GM19238 (cell line): ENCODE measurements around the gene SIN3A.
"Not testable (repeated sequence)": the region's sequence is repeated elsewhere in the genome, so short reads cannot be mapped to it uniquely, and the experiment has no call there.

Source experiments
- DNase-seq: peaks from one replicate; pipeline ENCODE4 v3.0.0; 2011; ENCODE audit warnings: low spot score; ENCODE audit not compliant: insufficient read length

The SIN3A gene

DNA sequence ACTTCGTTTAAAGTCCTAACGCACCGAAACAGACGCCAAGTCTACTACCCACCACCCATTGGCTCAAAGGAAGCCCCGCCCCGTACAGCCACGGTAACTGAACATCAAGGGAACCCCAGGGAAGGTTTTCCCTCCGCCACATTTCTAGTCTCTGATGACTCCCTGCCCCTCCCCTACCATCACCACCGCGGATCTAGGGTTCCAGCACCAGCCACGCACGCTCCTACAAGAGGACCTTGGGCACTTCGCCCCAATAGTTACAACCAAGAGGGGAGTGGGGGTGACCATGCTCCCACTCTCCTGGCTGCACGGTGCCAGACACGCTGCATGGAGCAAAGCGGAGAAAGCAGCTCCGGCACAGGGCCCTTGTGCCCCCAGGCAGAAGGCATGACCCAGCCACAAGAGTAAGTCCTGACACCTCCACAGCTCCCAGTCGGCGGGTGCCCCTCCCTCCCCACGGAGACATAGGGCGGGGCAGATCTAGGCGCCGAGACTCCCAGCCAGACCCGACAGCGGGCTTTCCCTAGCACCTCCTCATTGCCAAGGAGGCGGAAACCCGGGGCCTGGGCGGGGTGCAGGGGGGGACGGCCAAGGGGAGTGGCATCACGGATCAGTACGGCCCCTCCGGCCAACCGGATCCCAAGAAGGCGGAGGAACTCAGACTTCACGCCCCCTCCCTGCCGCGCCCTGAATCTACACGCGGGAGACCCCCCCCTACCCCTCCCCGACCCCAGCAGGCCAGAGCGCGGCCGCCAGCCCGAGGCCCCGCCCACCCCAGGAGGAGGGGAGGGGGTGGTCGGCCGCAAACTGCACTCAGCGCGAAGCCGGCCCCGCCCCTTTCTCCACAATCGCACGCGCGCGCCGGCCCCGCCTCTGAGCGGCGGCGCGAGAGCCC lies 936 bp downstream of the SIN3A start:
- DNase-seq, result peak; percentile 60

DNA sequence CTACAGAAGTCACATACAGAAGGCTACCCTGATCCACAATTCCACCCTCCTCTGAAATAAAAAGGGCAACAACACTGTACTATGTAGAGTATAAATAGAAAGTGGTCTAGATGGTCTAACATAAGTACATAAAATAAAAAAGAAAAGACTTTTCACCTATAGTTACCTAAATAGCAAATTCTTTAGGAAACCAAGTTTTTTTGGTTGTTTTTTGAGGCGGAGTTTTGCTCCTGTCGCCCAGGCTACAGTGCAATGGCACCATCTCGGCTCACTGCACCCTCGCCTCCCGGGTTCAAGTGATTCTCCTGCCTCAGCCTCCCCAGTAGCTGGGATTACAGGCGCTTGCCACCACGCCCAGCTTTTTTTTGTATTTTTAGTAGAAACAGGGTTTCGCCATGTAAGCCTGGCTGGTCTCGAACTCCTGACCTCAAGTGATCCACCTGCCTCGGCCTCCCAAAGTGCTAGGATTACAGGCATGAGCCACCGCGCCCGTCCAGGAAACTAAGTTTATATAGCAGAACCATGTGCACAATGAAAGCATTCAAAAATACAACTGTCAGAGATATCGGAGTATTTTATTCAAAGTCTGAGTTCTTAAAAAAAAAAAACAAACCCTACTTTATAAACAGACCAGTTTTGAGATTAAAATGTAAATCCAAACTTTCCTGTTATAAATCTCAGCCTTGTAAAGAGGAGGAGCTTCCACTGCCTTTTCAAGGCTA lies 1.7 kb downstream of the SIN3A start:
- no peak for DNase-seq

DNA sequence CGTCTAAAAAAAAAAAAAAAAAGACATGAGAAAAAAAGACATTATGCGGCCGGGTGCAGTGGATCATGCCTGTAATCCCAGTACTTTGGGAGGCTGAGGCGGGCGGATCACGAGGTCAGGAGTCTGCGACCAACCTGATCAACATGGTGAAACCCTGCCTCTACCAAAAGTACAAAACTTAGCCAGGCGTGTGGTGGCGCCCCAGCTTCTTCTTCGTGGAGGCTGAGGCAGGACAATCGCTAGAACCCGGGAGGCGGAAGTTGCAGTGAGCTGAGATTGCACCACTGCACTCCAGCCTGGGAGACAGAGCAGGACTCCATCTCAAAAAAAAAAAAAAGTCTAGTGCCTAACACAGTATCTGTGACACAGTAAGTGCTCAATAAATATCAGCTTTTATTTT lies 3.3 kb downstream of the SIN3A start:
- DNase-seq, result not testable (repeated sequence)

DNA sequence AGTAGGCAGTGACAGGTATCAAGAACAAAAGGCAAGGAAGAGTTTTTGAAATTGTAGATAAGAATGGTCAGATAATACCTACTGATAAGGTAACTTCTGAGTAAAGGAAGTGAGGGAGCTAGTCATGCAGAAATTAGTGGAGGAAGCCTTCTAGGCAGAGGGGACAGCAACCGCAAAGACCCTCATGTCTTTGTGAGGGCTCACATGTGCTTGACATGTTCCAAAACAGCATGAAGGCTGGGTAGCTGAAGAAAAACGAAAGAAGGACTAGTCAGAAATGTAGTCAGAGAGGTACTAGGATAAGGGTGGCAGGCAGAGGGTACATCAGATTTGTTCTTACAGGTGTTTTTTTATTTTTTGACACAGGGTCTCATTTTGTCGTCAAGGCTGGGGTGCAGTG lies 5.3 kb downstream of the SIN3A start:
- DNase-seq, result no peak

DNA sequence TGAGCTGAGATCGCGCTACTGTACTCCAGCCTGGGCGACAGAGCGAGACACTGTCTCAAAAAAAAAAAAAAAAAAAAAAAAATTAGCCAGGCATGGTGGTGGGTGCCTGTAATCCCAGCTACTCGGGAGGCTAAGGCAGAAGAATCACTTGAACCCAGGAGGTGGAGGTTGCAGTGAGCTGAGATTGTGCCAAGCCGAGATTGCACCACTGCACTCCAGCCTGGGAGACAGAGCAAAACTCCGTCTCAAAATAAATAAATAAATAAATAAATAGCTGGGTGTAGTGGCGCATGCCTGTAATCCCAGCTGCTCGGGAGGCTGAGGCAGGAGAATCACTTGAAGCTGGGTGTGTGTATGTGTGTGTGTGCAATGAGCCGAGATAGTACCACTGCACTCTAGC lies 6.2 kb downstream of the SIN3A start:
- not testable (repeated sequence) for DNase-seq

DNA sequence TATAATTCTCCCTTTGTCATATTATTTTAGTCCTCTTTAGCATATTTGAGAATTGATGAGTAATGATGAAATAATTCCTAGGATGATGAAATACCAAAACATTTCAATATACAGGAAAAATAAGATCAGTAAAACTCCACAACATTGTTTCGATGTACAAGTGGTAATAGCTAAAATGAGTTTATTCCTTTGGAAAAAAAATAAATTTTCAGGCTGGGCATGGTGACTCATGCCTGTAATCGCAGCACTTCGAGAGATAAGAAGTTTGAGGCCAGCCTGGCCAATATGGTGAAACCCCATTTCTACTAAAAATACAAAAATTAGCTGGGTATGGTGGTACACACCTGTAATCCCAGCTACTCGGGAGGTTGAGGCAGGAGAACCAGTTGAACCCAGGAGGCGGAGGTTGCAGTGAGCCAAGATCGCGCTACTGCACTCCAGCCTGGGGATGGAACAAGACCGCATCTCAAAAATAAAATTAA lies 7.5 kb downstream of the SIN3A start:
- DNase-seq, result not testable (repeated sequence)

DNA sequence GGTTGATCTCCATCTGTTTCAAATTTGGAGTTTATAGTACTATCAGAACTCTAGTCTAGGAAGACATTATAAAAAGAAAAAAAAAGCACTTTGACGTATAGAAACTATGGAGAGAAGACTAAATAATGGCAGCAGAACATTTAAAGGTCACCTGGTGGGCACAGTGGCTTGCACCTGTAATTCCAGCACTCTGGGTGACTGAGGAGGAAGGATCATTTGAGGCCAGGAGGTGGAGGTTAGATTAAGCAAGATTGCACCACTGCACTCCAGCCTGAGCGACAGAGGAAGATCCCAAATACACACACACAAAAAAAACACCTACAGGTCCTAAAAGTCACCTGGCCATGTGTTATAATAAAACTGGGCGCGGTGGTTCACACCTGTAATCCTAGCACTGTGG lies 13.8 kb downstream of the SIN3A start:
- DNase-seq, result no peak

DNA sequence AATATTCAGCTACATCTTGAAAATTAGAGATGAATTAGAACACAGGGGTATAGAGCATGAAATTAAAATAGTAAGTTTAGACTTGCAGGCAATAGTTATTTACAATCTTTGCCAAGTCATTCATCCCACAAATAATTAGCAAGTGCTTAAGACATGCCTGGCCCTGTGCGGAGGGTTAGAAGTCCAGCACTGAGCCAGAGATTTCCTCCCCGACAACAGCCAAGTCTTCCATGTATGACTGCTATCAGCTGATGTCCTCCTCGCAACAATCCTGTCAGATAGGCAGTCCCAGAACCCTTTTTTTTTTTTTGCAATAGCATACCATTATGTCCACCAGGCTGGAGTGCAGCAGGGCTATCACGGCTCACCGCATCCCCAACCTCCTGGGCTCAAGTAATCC lies 14.6 kb downstream of the SIN3A start:
- no peak for DNase-seq

DNA sequence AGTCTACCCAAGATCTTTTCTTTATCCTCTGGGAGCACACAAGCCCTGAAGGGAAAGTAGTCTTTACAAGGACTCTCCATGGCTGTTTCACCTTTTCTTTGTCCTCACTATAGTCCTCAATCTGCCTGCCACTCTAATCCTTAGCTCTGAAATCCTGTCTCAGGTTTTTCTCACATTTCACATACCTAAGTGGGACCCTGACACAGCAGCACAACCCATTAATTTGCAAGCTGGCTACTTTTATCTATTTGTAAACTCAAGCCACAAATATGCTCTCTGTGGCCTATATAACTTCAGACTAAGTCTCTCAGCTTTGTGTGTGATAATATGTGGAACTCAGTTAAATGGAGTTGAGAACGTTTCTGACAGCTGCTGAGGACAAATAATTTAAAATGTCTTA lies 19.8 kb downstream of the SIN3A start:
- DNase-seq, result no peak

DNA sequence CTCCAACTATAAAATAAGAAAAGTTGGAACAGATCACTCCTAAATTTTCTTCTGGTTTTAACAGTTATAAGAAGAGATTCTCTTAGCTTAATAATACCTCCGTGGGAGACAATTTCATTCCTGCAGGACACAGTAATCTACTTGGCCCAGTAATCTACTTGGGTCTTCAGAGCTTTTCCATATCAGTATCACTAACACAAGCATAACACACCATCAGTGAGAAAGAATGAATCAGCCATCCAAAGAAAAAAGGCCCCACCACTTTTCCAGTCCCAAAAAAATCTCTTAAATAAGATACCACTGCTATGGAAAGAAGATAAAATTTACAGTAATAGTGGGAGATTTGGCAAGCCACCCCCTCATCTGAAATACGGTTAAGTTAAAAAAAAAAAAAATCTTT lies 20.2 kb downstream of the SIN3A start:
- DNase-seq, result no peak

DNA sequence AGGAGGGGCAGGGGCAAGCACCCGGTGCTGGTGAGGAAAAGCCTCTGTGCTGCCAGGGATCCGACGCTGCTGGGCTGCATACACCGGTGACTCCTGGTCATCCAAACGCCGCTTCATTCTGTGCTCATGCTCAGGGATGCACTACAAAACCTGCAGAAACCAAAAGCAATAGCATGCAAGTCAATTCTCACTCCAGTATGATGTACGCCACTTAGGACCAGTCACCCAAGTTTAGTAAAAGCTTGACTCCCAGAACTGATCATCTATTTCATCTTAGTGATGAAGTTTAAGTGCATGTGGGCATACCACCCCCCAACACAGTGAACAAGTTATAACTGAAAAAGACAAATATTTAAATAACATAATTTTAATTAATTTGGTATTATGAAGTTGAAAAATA lies 21.2 kb downstream of the SIN3A start:
- no peak for DNase-seq

DNA sequence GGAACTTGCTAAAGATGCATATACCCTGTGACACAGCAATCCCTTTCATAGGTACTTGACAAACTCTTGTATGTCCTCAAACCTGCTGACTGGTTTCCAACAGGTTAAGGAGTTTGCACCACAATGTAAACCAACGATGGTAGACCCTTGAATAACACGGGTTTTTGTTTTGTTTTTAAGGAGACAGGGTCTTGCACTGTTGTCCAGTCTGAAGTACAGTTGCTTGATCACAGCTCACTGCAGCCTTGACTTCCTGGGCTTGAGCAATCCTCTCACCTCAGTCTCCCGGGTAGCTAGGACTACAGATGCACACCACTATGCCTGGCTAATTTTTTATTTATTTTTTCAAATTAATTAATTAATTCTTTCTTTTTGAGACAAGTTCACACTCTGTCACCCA lies 23.3 kb downstream of the SIN3A start:
- no peak for DNase-seq

DNA sequence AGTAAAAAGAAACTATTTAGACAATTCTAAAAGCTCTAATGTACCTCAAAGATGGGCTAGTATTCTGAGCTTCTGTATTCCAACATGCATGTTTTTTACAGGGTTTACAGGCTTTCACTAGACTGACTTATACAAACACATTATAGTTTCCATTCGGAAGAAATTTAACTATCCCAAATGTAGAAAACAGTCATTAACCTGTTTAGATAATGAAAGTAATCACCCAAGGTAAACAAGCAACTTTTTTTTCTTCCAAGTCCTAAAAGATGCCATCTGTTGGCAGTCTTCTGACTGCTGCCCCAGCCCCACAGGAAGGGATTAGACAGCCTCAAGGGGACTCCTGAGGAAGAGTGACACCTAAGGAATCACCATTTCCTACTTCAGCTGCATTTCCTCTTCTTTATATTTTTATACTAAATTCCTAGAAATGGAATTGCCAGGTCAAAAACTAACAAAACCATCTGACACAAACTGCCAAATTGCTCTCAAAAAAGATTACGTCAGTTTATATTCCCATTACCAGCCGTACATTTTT lies 25.5 kb downstream of the SIN3A start:
- no peak for DNase-seq

DNA sequence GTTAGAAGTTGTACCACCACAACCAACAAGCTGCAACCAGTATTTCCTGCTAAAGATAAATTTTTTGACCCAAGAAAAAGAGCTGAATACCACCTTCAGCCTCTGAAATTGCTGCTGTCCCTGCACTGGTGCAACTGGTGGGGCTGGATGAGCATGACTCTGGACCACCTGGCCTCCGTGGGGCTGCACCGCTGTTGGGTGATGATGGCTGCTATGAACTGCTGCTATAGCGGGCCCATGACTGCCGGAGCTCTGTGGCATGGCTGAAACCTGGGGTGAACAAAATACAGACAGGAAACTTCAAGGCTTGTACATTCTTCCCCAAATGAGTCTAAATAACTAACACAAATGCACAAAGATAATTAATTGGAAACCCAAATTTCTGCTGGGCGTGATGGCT lies 28.9 kb downstream of the SIN3A start:
- DNase-seq, result no peak

DNA sequence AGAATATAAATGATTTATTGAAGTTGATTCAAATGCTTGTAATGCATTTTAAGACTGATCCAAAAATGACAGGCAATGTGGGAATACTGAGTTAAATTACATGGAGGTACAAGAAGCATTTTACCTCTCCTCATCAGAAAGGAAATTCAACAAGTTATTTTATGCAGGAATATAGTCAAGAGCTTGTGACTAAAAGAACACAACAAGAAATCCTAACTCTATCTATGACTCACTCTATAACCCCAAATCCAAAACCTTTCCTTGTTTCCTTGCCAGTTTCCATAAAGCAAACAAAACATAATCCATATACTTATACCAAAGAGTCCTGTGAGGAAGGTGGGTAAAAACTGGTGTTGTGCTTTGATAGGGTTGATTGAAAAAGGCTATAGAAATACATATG lies 30.8 kb downstream of the SIN3A start:
- DNase-seq, result no peak

DNA sequence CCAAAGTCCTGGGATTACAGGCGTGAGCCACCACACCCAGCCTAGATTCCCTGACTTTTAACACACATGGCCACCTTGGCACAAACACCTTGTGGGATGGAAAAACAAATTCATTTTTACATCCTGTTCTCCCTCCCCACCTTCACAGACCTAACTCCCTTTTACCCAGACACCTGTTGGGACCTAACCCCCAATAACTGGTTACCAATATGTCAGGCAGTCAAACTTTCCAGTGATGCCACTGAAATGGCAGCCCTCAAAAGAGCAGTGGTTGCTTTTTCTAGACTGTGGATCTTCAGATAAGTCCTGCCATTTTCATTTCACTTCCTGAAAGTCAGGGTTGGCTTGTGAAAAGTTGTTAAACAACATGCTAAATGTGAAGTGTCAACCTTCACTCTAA lies 34.9 kb downstream of the SIN3A start:
- no peak for DNase-seq

DNA sequence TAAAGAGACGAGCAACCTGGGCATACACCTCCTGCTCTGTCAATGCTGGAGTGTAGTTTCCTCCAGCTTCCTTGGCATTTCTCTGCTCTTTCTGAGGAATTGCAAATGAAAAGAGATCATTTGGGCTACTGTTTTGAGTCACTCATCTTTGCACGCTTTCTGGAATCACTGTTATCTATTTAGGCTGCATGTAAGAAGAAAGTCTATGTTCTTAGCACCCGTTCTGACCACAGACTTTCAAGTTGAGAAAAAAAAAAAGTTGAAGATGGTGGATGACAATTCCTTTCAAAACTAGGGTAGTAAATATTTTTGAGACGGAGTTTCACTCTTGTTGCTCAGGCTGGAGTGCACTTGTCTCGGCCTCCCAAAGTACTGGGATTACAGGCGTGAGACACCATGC lies 41.3 kb downstream of the SIN3A start:
- no peak for DNase-seq

DNA sequence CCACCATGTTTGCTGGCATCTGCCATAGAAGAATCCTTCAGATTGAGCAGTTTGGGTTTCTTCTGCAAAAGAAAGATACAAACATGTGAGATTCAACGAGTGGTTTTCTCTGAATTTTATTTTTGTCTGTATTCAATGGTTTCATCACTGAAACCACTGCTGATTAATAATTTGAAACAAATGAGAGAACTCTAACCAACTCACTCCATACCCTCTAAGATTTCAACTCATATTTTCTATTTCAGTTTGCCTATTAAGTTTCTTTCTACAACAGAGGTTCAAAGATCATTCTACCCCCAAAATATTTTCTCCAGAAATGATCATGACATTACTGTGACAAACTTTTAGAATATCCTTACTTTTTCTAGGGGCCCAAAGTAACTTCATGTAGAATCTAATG lies 44.4 kb downstream of the SIN3A start:
- no peak for DNase-seq

DNA sequence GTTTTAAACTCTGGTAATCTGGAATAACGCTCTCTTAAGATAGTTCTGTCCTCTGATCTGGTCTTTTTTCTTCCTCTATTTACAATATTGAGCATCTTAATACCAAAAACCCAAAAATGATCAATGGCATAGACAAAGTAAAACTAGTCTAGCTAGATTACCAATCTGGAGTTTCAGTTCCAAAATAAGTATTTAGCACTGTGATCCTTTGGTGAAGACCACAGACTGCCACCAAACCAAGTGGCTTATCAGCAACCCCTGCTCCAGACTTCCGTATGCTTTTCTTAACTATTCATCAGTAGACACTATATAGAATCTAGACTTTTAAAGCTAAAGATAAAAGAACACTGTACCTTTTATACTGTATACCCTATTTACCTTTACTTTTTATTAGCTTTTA lies 47.6 kb downstream of the SIN3A start:
- no peak for DNase-seq

DNA sequence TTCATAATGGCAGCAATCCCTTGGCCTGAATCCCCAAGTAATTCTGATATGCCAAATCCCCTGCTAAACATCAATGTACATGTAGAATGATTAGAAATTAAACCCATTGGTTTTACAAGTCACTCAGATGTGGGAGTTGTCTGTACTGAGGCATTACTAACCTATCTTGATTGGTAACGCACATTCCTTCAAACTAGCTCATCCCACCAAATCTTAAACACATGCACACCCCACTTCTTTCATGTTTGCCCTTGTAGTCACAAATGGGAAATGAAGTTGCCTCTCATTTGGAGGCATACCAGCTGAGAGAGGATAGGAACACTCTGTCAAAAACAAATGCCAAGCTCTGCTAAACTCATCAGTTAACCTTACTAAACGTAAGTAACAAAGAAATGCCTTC lies 54.0 kb downstream of the SIN3A start:
- no peak for DNase-seq

DNA sequence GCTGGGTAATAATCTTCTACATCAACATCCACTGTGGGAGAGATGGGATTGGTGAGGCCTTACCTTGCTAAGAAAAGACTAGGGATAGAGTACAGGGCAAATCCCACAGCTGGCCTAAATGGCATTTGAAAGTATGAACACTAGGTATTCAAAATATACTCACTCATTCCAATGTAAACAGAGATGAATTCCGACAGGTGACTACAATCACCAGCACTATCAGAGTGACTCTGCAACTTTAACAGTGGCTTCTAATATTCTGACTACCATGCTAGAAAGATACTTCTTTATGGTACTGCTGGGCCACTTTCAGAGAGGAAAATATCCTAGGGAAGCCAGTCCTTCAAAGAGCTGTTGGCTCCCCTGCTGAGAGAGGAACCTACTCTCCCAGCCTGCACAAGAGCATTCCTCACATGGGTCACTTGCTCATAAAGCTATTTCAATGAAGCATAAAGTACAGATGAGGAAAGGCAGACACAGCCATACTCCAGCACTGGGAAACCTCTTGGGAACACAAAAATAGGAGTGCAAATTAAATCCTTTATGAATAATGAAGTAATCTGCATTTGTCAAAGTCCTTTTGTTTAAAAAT lies 61.6 kb downstream of the SIN3A start:
- DNase-seq, result no peak

DNA sequence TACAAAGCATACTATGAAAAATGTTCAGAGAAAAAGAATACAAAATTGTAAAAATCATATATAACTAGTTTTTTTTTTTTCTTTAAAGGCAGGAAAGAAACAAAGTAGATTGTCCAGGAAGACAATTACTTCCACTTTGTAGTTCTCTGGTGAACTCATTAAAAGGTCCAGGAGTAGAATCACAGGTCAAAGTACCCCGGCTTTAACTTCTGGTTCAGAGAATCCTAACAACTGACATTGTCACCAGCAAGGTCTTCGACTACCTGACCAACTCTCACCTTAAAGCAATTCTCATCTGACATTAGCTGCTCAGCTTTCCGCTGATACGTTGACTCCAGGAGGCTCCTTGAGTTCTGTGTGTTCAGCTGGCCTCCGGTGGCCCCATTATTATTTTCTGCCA lies 67.5 kb downstream of the SIN3A start:
- DNase-seq, result not testable (repeated sequence)
